Measurements from ENCODE around the gene RHEX.

- TF ChIP-seq CTCF (conservative IDR thresholded peaks at IDR 0.05 in 1 of 2, IDR thresholded peaks at IDR 0.05 in 1 of 2; ENCODE audit: extremely low read depth in 1 of 2, insufficient read depth in 1 of 2, low read depth in 1 of 2, low read length in 2 of 2) (no peak), EZH2 (IDR thresholded peaks at IDR 0.05; ENCODE audit: borderline replicate concordance, low read length) (no peak)
Observed at GRCh38 chr1:206089341-206089740, 36.4 kb downstream of the RHEX start.

Data from mammary epithelial cell (primary cell).